PFSK-1 (cell line): Measurements from ENCODE around the gene SRA1.

ENCODE experiments used
- FOXP2 ChIP-seq: optimal IDR thresholded peaks from 2 replicates; pipeline ENCODE3; 2011; ENCODE audit warnings: borderline replicate concordance, control low read depth, inconsistent platforms; ENCODE audit not compliant: insufficient read depth; ENCODE audit errors: extremely low read length, extremely low read depth
- POLR2AphosphoS5 ChIP-seq: IDR thresholded peaks from 2 replicates; pipeline ENCODE4 v1.6.1; 2012; ENCODE audit warnings: low read depth, mild to moderate bottlenecking, control low read depth, low read length, moderate library complexity
- REST ChIP-seq, 2 experiments: IDR thresholded peaks; 2 replicates each; pipeline versions ENCODE4 v1.6.1 to v1.8.0; 2011 to 2012; ENCODE audit warnings: low read depth in 2 of 2, low read length in 2 of 2, control low read depth in 1 of 2, inconsistent platforms in 1 of 2, mild to moderate bottlenecking in 1 of 2, moderate library complexity in 1 of 2; ENCODE audit not compliant: insufficient read depth in 1 of 2
- SIN3A ChIP-seq: IDR thresholded peaks from 2 replicates; pipeline ENCODE4 v1.6.1; 2012; ENCODE audit warnings: mild to moderate bottlenecking, low read length, moderate library complexity, borderline replicate concordance; ENCODE audit not compliant: insufficient read depth
- TAF1 ChIP-seq: IDR thresholded peaks from 2 replicates; pipeline ENCODE4 v1.6.1; 2012; ENCODE audit warnings: low read length, control low read depth, borderline replicate concordance; ENCODE audit not compliant: insufficient read depth

SRA1 gene

GRCh38 chr5:140567136-140567818 lies 10.0 kb upstream of the SRA1 start:
- no peak for TF ChIP-seq POLR2AphosphoS5
- no peak for TF ChIP-seq TAF1
- no peak for TF ChIP-seq SIN3A
- TF ChIP-seq FOXP2, result no peak
- TF ChIP-seq REST (IDR thresholded peaks at IDR 0.05; ENCODE audit: insufficient read depth in 1 of 2, low read depth in 2 of 2, low read length in 2 of 2), result no peak

GRCh38 chr5:140566665-140567064 lies 9.4 kb upstream of the SRA1 start:
- no peak for TF ChIP-seq TAF1
- TF ChIP-seq FOXP2, result no peak
- no peak for TF ChIP-seq REST (IDR thresholded peaks at IDR 0.05; ENCODE audit: insufficient read depth in 1 of 2, low read depth in 2 of 2, low read length in 2 of 2)
- no peak for TF ChIP-seq SIN3A
- TF ChIP-seq POLR2AphosphoS5, result no peak

- TF ChIP-seq FOXP2 (no peak), REST (IDR thresholded peaks at IDR 0.05; ENCODE audit: insufficient read depth in 1 of 2, low read depth in 2 of 2, low read length in 2 of 2) (no peak), TAF1 (no peak), POLR2AphosphoS5 (no peak), SIN3A (no peak)
Measured at GRCh38 chr5:140565780-140566095, 8.5 kb upstream of the SRA1 start.

- TF ChIP-seq TAF1, result no peak
- no peak for TF ChIP-seq REST (IDR thresholded peaks at IDR 0.05; ENCODE audit: insufficient read depth in 1 of 2, low read depth in 2 of 2, low read length in 2 of 2)
- no peak for TF ChIP-seq SIN3A
- no peak for TF ChIP-seq POLR2AphosphoS5
- TF ChIP-seq FOXP2, result no peak
Measured at GRCh38 chr5:140565024-140565779, 7.9 kb upstream of the SRA1 start.
